Activated T-helper 1 cell treated with Interleukin-2 at 50 U/mL for 16 hours (primary cell): Measurements from ENCODE around the gene EFTUD2.

ENCODE experiments used
- DNase-seq: peaks from one replicate; pipeline ENCODE4 v3.0.0-alpha.2; 2020; ENCODE audit warnings: low read depth

The EFTUD2 gene

GRCh38 chr17:44925731-44926697, 26.8 kb upstream of the EFTUD2 start:
- no peak for DNase-seq

GRCh38 chr17:44924107-44924544, 24.9 kb upstream of the EFTUD2 start:
- DNase-seq, result no peak

GRCh38 chr17:44922746-44923470, 23.7 kb upstream of the EFTUD2 start:
- no peak for DNase-seq

- DNase-seq, result no peak
Observed at GRCh38 chr17:44922136-44922535, 22.9 kb upstream of the EFTUD2 start.

GRCh38 chr17:44921122-44921882, 22.1 kb upstream of the EFTUD2 start:
- no peak for DNase-seq

- no peak for DNase-seq
Observed at GRCh38 chr17:44920565-44920940, 21.3 kb upstream of the EFTUD2 start.

GRCh38 chr17:44919885-44920564, 20.8 kb upstream of the EFTUD2 start:
- peak; percentile 28 for DNase-seq

- no peak for DNase-seq
Observed at GRCh38 chr17:44919411-44919810, 20.2 kb upstream of the EFTUD2 start.

GRCh38 chr17:44918006-44918405, 18.8 kb upstream of the EFTUD2 start:
- no peak for DNase-seq

GRCh38 chr17:44917456-44917855, 18.2 kb upstream of the EFTUD2 start:
- no peak for DNase-seq

GRCh38 chr17:44916781-44917241, 17.6 kb upstream of the EFTUD2 start:
- DNase-seq, result no peak

- no peak for DNase-seq
Observed at GRCh38 chr17:44915862-44916780, 16.9 kb upstream of the EFTUD2 start.

- DNase-seq, result no peak
Observed at GRCh38 chr17:44915321-44915726, 16.1 kb upstream of the EFTUD2 start, which contains the start of gene GFAP. Gene GFAP, minus strand, starts transcription at chr17:44915500. Its CDS starts 14 bp downstream, at chr17:44915486.

- no peak for DNase-seq
Observed at GRCh38 chr17:44914698-44915271, 15.5 kb upstream of the EFTUD2 start.

GRCh38 chr17:44914148-44914547, 14.9 kb upstream of the EFTUD2 start:
- no peak for DNase-seq

GRCh38 chr17:44913676-44914075, 14.4 kb upstream of the EFTUD2 start:
- DNase-seq, result no peak

GRCh38 chr17:44912763-44913544, 13.7 kb upstream of the EFTUD2 start:
- no peak for DNase-seq

- peak; percentile 13 for DNase-seq
Observed at GRCh38 chr17:44911133-44912001, 12.1 kb upstream of the EFTUD2 start.
